NCI-H748 treated with DMSO at 0.1 percent for 48 hours (cell line): ENCODE data around the gene SERINC4.
A peak's percentile ranks its signal among the peaks of the same experiment; 100 is the strongest.
"Not testable (repeated sequence)": the region's sequence is repeated elsewhere in the genome, so short reads cannot be mapped to it uniquely, and the experiment has no call there.

ENCODE experiments used
- DNase-seq: peaks from one replicate; lab custom pipeline; 2025; lab: John Stamatoyannopoulos, UW

SERINC4 gene

GRCh38 chr15:43799945-43800285 is at the start of gene SERINC4:
SERINC4 (minus strand) TSS chr15:43800220; CDS start chr15:43799986, 234 bp downstream.
- no peak for DNase-seq

DNA sequence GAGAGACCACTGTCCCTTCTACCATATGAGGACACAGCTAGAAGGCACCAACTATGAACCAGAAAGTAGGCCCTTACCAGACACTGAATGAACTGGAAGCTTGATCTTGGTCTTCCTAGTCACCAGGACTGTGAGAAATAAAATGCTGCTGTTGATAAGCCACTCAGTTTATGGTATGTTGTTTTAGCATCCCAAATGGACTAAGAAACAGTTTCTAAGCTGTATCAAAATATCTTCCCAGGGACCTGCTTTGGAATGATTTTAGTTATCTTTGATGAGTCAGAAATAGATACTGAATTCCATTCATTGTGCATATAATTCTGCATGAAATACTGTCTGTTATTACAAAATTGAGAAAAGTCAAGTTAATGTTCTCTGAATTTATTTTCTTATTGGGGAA is 45.4 kb upstream of the SERINC4 start:
- DNase-seq, result no peak

- not testable (repeated sequence) for DNase-seq
Observed at GRCh38 chr15:43832485-43832884, 32.5 kb upstream of the SERINC4 start.

DNA sequence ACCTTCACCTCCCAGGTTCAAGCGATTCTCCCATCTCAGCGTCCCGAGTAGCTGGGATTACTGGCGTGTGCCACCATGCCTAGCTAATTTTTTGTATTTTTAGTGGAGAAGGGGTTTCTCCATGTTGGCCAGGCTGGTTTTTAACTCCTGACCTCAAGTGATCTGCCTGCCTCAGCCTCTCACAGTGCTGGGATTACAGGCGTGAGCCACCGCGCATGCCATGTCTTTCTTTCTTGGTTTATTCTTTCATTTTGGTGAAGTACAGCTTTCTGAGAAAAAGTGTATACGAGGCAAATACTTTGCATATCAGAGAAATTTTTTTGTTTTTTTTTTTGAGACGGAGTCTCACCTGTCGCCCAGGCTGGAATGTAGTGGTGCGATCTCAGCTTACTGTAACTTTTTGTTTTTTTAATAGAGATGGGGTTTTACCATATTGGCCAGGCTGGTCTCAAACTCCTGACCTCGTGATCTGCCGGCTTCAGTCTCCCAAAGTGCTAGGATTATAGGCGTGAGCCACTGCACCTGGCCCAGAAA is 31.6 kb upstream of the SERINC4 start:
- not testable (repeated sequence) for DNase-seq

- not testable (repeated sequence) for DNase-seq
Observed at GRCh38 chr15:43830691-43831275, 30.8 kb upstream of the SERINC4 start.

- not testable (repeated sequence) for DNase-seq
Observed at GRCh38 chr15:43829951-43830540, 30.0 kb upstream of the SERINC4 start.

DNA sequence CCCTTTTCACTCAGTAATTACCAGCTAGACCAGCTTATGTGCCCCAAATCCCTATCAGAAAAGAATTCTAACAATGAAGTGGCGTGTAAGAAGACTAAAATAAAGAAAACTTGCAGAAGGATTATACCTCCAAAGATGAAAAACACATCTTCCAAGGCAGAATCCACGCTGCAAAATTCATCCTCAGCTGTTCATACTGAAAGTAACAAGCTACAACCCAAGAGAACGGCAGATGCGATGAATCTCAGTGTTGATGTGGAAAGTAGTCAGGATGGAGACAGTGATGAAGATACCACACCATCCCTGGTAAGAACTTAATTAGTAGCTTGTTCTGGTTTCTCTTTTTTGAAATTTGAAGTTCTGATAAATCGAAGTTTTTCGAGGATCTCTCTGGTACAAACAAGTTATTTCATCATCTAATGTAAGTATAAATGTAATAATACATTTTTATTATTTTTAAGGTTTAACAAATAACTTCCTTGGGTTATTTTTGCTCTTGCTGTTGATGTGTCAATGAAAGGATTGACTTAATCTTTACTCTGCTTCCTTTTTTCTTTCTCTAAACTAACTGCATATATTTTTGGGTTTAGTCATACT is 28.1 kb upstream of the SERINC4 start:
- no peak for DNase-seq

DNA sequence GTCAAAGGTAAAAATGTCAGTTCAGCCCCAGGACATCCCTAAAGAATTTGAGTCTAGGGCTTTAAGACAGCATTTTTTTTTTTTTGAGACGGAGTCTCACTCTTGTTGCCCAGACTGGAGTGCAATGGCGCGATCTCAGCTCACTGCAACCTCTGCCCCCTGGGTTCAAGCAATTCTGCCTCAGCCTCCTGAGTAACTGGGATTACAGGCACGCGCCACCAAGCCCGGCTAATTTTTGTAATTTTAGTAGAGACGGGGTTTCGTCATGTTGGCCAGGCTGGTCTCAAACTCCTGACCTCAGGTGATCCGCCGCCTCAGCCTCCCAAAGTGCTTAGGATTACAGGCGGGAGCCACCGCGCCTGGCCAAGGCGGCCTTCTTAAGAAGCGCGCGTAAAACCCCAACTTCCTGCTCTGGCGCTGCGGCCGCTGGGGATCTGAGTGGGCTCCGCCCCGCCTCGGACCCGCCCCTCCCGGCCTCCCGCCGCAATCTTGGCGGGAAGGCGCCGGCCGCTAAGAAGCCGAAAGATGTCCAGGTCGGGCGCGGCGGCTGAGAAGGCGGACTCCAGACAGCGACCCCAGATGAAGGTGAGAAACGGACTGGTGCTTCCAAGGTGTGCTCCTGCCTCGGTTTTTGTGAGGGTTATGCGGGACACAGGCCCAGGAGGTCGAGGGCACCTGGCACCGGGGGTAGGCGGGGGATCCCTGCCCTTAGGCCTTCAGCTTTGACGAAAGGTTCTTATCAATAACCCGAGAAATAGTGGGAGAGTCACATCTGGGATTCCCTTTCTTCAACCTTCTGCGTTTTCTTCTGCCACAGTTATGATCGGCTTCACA is 26.7 kb upstream of the SERINC4 start, which contains the start of gene WDR76:
TSS of gene WDR76 (plus strand) at position 495 of the 834 bp plus-strand sequence. CDS start at position 526, 31 bp downstream.
- peak; percentile 45 for DNase-seq

DNA sequence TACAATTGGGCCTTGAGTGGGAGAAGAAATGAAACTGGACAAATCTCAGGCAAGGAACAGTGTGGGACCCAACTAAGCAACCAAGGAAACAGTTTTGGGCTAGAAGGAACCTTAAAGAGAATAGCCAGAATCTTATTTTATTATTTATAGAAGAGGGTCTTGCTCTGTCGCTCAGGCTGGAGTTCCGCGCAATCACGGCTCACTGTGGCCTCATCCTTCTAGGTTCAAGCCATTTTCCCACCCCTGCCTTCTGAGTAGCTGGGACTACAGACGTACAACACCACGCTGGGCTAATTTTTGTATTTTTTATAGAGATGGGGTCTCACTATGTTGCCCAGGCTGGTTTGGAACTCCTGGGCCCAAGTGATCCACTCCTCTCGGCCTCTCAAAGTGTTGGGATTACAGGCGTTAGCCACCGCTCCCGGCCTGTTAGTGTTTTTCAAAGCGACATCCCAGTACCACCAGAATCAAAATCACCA is 26.0 kb upstream of the SERINC4 start:
- no peak for DNase-seq

DNA sequence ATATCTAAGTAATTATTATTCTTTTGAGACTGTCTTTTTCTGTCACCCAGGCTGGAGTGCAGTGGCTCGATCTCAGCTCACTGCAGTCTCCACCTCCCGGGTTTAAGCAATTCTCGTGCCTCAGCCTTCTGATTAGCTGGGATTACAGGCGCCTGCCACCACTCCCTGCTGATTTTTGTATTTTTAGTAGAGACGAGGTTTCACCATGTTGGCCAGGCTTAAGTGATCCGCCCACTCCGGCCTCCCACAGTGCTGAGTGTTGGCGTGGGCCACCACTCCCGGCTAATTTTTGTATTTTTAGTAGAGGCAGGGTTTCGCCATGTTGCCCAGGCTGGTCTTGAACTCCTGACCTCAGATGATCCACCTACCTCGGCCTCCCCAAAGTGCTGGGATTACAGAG is 25.3 kb upstream of the SERINC4 start:
- DNase-seq, result not testable (repeated sequence)

DNA sequence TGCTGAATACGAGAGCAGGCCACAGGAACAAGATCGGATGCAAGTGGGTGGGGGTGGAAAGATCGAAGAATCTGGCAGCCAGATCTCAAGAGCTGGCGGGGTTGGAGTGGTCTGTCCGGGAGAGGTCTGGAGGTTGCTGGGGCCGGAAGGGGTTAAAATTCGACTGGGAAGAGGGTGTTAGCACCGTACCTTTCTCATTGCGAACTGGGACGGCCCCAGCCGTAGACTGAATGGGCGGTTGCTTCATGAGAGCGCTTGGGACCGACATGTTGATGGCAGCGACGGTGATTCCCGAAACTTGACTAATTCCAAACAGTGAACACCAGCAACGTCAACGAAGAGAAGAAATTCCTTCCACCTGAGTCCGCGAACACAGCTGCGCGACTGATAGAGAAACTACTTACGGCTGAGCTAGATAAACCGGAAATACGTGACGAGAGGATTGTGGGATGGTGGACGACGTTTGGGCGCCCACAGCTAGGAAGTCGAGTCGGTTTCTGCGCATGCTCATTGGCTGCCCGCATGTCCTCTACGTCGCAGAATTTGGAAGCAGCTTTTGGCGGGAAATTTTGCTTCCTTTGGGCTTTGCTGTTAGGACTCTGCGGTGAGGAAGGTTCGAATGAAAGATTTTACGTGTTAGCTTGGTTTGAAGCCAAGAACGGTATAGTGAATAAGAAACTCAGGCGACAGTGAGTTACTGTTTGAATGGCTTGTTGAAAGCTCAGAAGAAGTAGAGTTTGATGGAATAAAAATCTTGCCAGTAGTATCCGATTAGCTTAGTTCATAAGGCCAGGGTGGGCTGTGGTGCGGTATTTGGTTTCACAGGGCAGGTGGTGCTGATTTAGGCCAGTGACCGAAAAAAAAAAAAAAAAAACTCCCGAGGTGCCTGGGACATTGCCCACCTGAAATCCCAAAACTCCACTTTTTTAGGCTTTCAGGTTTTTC is 24.6 kb upstream of the SERINC4 start, which contains the start of gene MFAP1:
TSS of gene MFAP1 (minus strand) at position 389 of the 945 bp plus-strand sequence. CDS start at position 268, 121 bp downstream.
- DNase-seq, result peak; percentile 93

DNA sequence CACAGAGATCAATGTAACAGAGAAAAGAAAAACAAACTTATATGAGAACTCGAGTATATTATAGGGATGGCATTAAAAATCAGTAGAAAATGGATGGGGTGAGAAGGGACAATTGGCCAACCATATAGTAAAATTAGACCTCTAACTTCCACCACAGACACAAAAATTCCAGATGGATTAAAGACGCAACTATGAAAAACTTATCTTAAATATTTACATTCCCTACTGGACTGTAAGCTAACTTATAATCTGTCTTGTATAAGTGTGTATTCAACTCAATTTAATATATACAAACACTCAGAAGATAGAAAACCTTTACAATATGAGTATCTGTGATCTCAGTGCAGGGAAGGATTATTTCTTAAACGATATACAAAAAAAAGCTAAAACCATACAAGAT is 21.5 kb upstream of the SERINC4 start:
- DNase-seq, result no peak

DNA sequence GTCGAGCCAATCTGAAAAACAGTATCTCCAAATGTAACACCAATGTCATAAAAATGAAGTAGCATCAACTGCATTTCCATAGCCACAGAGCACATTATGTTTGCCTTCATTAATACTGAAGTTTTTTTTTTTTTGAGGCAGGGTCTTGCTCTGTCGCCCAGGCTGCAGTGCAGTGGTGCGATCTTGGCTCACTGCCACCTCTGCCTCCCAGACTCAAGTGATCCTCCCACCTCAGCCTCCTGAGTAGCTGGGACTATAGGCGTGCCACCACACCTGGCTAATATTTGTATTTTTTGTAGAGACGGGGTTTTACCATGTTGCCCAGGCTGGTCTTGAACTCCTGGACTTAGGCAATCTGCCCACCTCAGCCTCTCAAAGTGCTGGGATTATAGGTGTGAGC is 15.0 kb upstream of the SERINC4 start:
- DNase-seq, result not testable (repeated sequence)

GRCh38 chr15:43808960-43809678 is 9.1 kb upstream of the SERINC4 start:
- no peak for DNase-seq

DNA sequence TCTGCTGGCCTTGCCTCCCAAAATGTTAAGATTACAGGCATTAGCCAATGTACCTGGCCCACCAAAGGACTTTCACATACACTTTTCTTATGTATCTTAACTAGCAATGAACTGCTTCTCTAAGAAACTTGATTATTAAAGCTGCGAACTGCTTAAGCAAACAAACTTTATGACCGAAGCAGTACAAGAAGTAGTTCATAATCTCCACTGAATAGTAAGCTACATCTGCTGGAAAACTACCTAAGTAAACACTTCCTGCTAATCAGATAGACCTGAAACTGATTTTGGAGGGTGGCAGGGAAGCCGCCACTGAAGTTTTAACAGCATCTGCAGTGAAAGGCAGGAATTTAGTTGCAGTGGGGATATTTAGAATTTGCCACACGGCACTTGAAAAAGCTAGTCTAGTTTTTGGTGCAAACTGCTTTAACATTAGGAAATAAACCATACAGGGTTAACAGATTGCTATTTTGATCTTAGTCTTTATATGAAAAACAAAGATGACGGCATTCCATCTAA is 8.5 kb upstream of the SERINC4 start:
- DNase-seq, result no peak

DNA sequence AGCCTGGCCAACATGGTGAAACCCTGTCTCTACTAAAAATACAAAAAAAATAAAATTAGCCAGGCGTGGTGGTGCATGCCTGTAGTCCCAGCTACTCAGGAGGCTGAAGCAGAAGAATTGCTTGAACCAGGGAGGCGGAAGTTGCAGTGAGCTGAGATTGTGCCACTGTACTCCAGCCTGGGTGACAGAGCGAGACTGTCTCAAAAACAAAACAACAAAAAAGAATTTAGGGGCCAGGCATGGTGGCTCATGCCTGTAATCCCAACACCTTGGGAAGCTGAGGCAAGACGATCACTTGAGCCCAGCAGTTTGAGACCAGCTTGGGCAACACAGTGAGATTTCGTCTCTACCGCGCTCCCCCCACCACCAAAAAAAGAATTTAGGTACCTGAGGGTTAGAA is 2.7 kb upstream of the SERINC4 start:
- not testable (repeated sequence) for DNase-seq

GRCh38 chr15:43800286-43801141 is 494 bp upstream of the SERINC4 start, which contains the start of gene HYPK:
HYPK (plus strand) TSS chr15:43800599; CDS start chr15:43800623, 24 bp downstream.
- peak; percentile 38 for DNase-seq

DNA sequence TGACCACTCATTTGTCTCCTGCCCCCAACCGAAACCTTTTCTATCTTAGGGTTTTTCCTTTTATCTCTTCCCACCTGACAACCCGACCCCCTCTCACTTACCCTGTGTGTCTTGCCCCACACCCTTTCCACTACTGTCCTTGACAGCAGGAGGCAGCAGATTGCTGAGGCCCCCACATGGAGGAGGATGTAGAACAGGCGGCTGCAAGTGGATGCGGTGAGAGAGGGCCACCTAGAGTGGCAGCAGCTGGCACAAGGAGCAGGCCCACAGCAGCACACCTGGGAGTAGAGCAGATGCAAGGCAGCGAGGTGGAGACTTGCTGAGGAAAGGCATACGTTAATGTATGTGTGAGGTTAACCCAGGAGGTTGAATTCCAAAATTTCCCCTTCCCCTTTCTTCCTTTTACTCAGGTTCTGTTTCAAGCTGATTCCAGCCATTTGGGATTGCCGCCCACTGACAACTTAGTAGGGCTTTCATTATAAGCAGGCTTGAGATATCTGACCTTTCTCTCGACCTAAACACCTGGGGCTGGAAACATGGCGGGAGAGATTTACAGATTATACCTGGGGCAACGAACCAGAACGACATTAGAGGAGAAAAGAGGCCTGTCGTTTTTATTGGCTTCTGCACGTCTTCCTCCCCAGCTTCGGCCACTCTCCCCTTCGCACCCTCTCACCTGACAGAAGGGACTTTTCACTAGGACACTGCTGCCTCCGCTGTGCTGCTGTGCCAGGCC is 643 bp downstream of the SERINC4 start:
- no peak for DNase-seq
